22Rv1 (cell line): ENCODE results near the gene POC1B.

Experiments used
- H3K27ac ChIP-seq: fragments of 450-650 bp; 2 replicates; pipeline ENCODE4 v1.5.1; 2017
- ZFX ChIP-seq: fragments of 450-650 bp; IDR thresholded peaks from 2 replicates; pipeline ENCODE4 v1.6.1; 2017; ENCODE audit warnings: antibody characterized with exemption, borderline replicate concordance
- TF ChIP-seq, protein P1 (sequence below): fragments of 450-650 bp; IDR thresholded peaks from 2 replicates; pipeline ENCODE4 v1.5.1; 2017; ENCODE audit warnings: mild to moderate bottlenecking

The POC1B gene

GRCh38 chr12:89507015-89507824 is 18.6 kb downstream of the POC1B start:
- TF ChIP-seq ZFX = no peak
- TF ChIP-seq, protein P1, sequence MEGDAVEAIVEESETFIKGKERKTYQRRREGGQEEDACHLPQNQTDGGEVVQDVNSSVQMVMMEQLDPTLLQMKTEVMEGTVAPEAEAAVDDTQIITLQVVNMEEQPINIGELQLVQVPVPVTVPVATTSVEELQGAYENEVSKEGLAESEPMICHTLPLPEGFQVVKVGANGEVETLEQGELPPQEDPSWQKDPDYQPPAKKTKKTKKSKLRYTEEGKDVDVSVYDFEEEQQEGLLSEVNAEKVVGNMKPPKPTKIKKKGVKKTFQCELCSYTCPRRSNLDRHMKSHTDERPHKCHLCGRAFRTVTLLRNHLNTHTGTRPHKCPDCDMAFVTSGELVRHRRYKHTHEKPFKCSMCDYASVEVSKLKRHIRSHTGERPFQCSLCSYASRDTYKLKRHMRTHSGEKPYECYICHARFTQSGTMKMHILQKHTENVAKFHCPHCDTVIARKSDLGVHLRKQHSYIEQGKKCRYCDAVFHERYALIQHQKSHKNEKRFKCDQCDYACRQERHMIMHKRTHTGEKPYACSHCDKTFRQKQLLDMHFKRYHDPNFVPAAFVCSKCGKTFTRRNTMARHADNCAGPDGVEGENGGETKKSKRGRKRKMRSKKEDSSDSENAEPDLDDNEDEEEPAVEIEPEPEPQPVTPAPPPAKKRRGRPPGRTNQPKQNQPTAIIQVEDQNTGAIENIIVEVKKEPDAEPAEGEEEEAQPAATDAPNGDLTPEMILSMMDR = no peak
- 0 out of 2 replicates have a peak overlapping the region, but pooled peaks have one; percentile 5 for H3K27ac ChIP-seq

GRCh38 chr12:89506050-89506449 is 19.8 kb downstream of the POC1B start:
- no peak overlapping the region for H3K27ac ChIP-seq
- TF ChIP-seq, protein P1 = no peak

DNA sequence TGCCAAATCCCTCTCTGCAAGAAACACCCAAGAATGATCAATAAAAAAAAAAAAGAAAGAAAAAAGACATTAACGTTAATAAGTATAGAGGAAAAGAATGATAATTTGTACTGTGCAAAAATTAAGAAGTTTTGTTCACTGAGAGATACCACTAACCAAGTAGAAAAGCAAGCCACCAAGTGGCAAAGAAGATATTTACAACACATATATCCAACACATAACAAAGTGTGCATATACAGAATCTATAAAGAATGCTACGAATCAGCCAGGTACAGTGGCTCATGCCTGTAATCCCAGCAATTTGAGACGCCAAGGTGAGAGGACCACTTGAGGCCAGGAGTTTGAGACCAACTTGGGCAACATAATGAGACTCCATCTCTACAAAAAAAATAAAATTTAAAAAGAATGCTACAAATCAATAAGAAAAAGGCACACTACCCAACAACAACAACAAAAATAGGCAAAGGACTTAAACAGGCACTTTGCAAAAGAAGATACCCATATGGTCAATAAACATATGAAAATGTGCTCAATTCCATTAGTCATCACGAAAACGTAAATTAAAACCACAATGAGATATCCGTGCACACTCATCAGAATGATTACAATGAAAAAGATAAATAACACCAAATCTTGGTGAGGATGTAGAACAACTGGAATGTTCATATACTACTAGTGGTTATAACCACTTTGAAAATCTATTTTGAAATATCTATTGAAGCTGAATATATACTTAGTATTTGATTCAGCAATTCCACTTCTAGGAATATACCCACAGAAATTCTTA is 21.1 kb downstream of the POC1B start:
- TF ChIP-seq, protein P1 = peak; percentile 28; the same call in 1 of the 2 replicates
- TF ChIP-seq ZFX = no peak
- no peak overlapping the region for H3K27ac ChIP-seq

DNA sequence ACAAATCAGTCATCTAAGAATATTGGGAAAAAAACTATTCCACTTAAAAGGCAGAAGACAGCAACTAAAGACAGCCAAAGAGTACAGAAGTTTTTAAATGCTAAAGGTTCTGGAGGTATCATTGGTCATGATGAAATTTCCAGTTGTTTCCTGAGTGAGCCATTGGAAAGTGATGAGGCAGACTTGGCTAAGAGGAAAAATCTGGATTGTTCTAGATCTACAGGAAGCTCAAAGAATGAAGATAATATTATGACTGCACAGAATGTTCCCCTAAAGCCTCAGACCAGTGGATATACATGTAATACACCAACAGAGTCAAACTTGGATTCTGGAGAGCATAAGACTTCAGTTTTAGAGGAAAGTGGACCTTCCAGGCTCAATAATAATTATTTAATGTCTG is 24.1 kb downstream of the POC1B start:
- no peak overlapping the region for H3K27ac ChIP-seq
- no peak for TF ChIP-seq ZFX
- TF ChIP-seq, protein P1 = no peak

DNA sequence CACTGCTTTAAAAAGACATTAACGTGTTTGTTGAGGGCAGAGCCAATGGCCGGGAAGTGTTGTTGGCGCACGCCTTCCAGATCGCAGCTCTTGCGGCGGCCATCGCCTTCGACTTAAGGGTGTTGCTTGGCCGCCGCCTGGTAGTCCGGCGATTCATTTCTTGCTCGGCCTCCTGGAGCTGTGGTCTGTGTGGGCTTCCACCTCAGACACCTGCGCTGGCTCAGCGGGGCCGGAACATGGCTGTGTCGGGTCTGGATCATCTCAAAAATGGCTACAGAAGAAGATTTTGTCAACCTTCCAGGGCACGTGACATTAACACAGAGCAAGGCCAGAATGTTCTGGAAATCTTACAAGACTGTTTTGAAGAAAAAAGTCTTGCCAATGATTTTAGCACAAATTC is 26.0 kb downstream of the POC1B start:
- H3K27ac ChIP-seq = no peak overlapping the region
- TF ChIP-seq, protein P1 = no peak
- no peak for TF ChIP-seq ZFX

DNA sequence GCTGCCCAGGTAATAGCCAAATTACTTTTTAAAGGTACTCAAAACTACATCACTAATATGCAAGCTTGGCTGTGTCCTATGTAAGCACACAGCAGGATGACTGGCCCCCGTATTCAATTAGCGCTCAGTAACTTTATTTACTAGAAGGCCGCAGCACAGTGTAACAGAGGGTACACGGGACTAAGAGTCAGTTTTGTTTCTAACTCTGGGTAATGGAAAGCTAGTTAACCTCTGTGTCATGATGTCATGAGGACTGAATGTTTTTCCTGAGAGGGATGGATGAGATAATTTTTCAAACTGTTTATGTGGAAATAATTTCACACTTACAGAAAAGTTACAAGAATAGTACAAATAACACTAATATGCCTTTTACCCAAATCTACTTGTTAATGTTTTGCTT is 28.4 kb downstream of the POC1B start:
- TF ChIP-seq, protein P1 = no peak
- no peak for TF ChIP-seq ZFX
- no peak overlapping the region for H3K27ac ChIP-seq

- no peak for TF ChIP-seq ZFX
- TF ChIP-seq, protein P1 = no peak
- H3K27ac ChIP-seq = no peak overlapping the region
Measured at GRCh38 chr12:89497005-89497404, 28.8 kb downstream of the POC1B start.
